ENCODE data around the gene BRDT. TPM values are rescaled to one million over a fixed set of nuclear protein-coding genes. Genes with fewer than 3 reads are reported as not detected.

The BRDT gene
- 0.07 and 0.31 TPM in 2 replicates for total RNA-seq (2014; rRNA removed; shearing (Covaris generic))

GRCh38 chr1:91949356-91949699 lies at the start of gene BRDT:
Gene BRDT, plus strand, starts transcription at chr1:91949401. Its CDS starts 13,354 bp downstream, at chr1:91962755.
- H3K4me3 ChIP-seq (ENCODE audit: insufficient read depth, low read depth, low read length) = no peak within 1 kb of the TSS
- H3K27me3 ChIP-seq (ENCODE audit: control insufficient read depth, insufficient read depth, low read length) = no peaks in the 10 kb centered on the region

GRCh38 chr1:91900562-91900961 lies 48.6 kb upstream of the BRDT start:
- Histone ChIP-seq H3K36me3 (replicated peaks; ENCODE audit: control insufficient read depth, insufficient read depth, low read length) (no peaks in the 10 kb centered on the region), H3K4me3 (ENCODE audit: insufficient read depth, low read depth, low read length) (no peak overlapping the region), H3K27me3 (ENCODE audit: control insufficient read depth, insufficient read depth, low read length) (no peaks in the 10 kb centered on the region)
- no peak for DNase-seq

More at GRCh38 chr1:91949356-91949699, at the start of gene BRDT:
- no peaks in the 10 kb centered on the region for H3K36me3 ChIP-seq (replicated peaks; ENCODE audit: control insufficient read depth, insufficient read depth, low read length)
- no peak for DNase-seq

- no peak overlapping the region for H3K4me3 ChIP-seq (ENCODE audit: insufficient read depth, low read depth, low read length)
- DNase-seq = no peak
- H3K27me3 ChIP-seq (ENCODE audit: control insufficient read depth, insufficient read depth, low read length) = no peaks in the 10 kb centered on the region
- H3K36me3 ChIP-seq (replicated peaks; ENCODE audit: control insufficient read depth, insufficient read depth, low read length) = no peaks in the 10 kb centered on the region
These were observed 48.0 kb upstream of the BRDT start for GRCh38 chr1:91901231-91901630.

GRCh38 chr1:91912266-91912665 lies 36.9 kb upstream of the BRDT start:
- Histone ChIP-seq H3K36me3 (replicated peaks; ENCODE audit: control insufficient read depth, insufficient read depth, low read length) (no peaks in the 10 kb centered on the region), H3K27me3 (ENCODE audit: control insufficient read depth, insufficient read depth, low read length) (no peaks in the 10 kb centered on the region), H3K4me3 (ENCODE audit: insufficient read depth, low read depth, low read length) (no peak overlapping the region)
- no peak for DNase-seq

- H3K27me3 ChIP-seq (ENCODE audit: control insufficient read depth, insufficient read depth, low read length) = no peaks in the 10 kb centered on the region
- H3K4me3 ChIP-seq (ENCODE audit: insufficient read depth, low read depth, low read length) = no peak overlapping the region
- no peaks in the 10 kb centered on the region for H3K36me3 ChIP-seq (replicated peaks; ENCODE audit: control insufficient read depth, insufficient read depth, low read length)
- DNase-seq = no peak
These were observed 36.2 kb upstream of the BRDT start for GRCh38 chr1:91913018-91913417.

- H3K4me3 ChIP-seq (ENCODE audit: insufficient read depth, low read depth, low read length) = no peak overlapping the region
- H3K27me3 ChIP-seq (ENCODE audit: control insufficient read depth, insufficient read depth, low read length) = no peaks in the 10 kb centered on the region
- no peaks in the 10 kb centered on the region for H3K36me3 ChIP-seq (replicated peaks; ENCODE audit: control insufficient read depth, insufficient read depth, low read length)
- no peak for DNase-seq
These were observed 33.2 kb upstream of the BRDT start for GRCh38 chr1:91916046-91916445.

GRCh38 chr1:91916811-91917460 lies 32.3 kb upstream of the BRDT start:
- H3K36me3 ChIP-seq (replicated peaks; ENCODE audit: control insufficient read depth, insufficient read depth, low read length) = no peaks in the 10 kb centered on the region
- DNase-seq = no peak
- no peaks in the 10 kb centered on the region for H3K27me3 ChIP-seq (ENCODE audit: control insufficient read depth, insufficient read depth, low read length)
- H3K4me3 ChIP-seq (ENCODE audit: insufficient read depth, low read depth, low read length) = no peak overlapping the region

- Histone ChIP-seq H3K36me3 (replicated peaks; ENCODE audit: control insufficient read depth, insufficient read depth, low read length) (no peaks in the 10 kb centered on the region), H3K27me3 (ENCODE audit: control insufficient read depth, insufficient read depth, low read length) (no peaks in the 10 kb centered on the region), H3K4me3 (ENCODE audit: insufficient read depth, low read depth, low read length) (no peak overlapping the region)
- no peak for DNase-seq
These were observed 29.2 kb upstream of the BRDT start for GRCh38 chr1:91919962-91920361.

- Histone ChIP-seq H3K4me3 (ENCODE audit: insufficient read depth, low read depth, low read length) (no peak overlapping the region), H3K36me3 (replicated peaks; ENCODE audit: control insufficient read depth, insufficient read depth, low read length) (no peaks in the 10 kb centered on the region), H3K27me3 (ENCODE audit: control insufficient read depth, insufficient read depth, low read length) (no peaks in the 10 kb centered on the region)
- no peak for DNase-seq
These were observed 25.1 kb upstream of the BRDT start for GRCh38 chr1:91924146-91924545.

- no peak for DNase-seq
- no peaks in the 10 kb centered on the region for H3K36me3 ChIP-seq (replicated peaks; ENCODE audit: control insufficient read depth, insufficient read depth, low read length)
- no peaks in the 10 kb centered on the region for H3K27me3 ChIP-seq (ENCODE audit: control insufficient read depth, insufficient read depth, low read length)
- H3K4me3 ChIP-seq (ENCODE audit: insufficient read depth, low read depth, low read length) = no peak overlapping the region
These were observed 23.4 kb upstream of the BRDT start for GRCh38 chr1:91925644-91926435.

GRCh38 chr1:91928026-91928425 lies 21.2 kb upstream of the BRDT start:
- H3K4me3 ChIP-seq (ENCODE audit: insufficient read depth, low read depth, low read length) = no peak overlapping the region
- no peak for DNase-seq

GRCh38 chr1:91929250-91929649 lies 20.0 kb upstream of the BRDT start:
- Histone ChIP-seq H3K4me3 (ENCODE audit: insufficient read depth, low read depth, low read length) (no peak overlapping the region), H3K36me3 (replicated peaks; ENCODE audit: control insufficient read depth, insufficient read depth, low read length) (no peaks in the 10 kb centered on the region), H3K27me3 (ENCODE audit: control insufficient read depth, insufficient read depth, low read length) (no peaks in the 10 kb centered on the region)
- peak; percentile 65 for DNase-seq

More at GRCh38 chr1:91928026-91928425, 21.2 kb upstream of the BRDT start:
- Histone ChIP-seq H3K27me3 (ENCODE audit: control insufficient read depth, insufficient read depth, low read length) (no peaks in the 10 kb centered on the region), H3K36me3 (replicated peaks; ENCODE audit: control insufficient read depth, insufficient read depth, low read length) (no peaks in the 10 kb centered on the region)

- H3K36me3 ChIP-seq (replicated peaks; ENCODE audit: control insufficient read depth, insufficient read depth, low read length) = no peaks in the 10 kb centered on the region
- DNase-seq = no peak
- H3K4me3 ChIP-seq (ENCODE audit: insufficient read depth, low read depth, low read length) = no peak overlapping the region
- H3K27me3 ChIP-seq (ENCODE audit: control insufficient read depth, insufficient read depth, low read length) = no peaks in the 10 kb centered on the region
These were observed 11.6 kb upstream of the BRDT start for GRCh38 chr1:91937613-91938012.

GRCh38 chr1:91940496-91940895 lies 8.7 kb upstream of the BRDT start:
- Histone ChIP-seq H3K36me3 (replicated peaks; ENCODE audit: control insufficient read depth, insufficient read depth, low read length) (no peaks in the 10 kb centered on the region), H3K27me3 (ENCODE audit: control insufficient read depth, insufficient read depth, low read length) (no peaks in the 10 kb centered on the region), H3K4me3 (ENCODE audit: insufficient read depth, low read depth, low read length) (no peak overlapping the region)
- peak; percentile 48 for DNase-seq

- H3K36me3 ChIP-seq (replicated peaks; ENCODE audit: control insufficient read depth, insufficient read depth, low read length) = no peaks in the 10 kb centered on the region
- peak; percentile 55 for DNase-seq
- H3K4me3 ChIP-seq (ENCODE audit: insufficient read depth, low read depth, low read length) = no peak overlapping the region
- no peaks in the 10 kb centered on the region for H3K27me3 ChIP-seq (ENCODE audit: control insufficient read depth, insufficient read depth, low read length)
These were observed 5.1 kb upstream of the BRDT start for GRCh38 chr1:91944087-91944486.

Measured in H7 (cell line).